Lower leg skin (tissue), 3 donors: ENCODE measurements around the gene VPS29.

Experiments
- POLR2A ChIP-seq, 2 donors: fragments of 450-650 bp; IDR thresholded peaks; one replicate each; pipeline ENCODE4 v1.6.1; 2016 to 2017; ENCODE audit warnings: antibody characterized with exemption in 2 of 2, mild to moderate bottlenecking in 1 of 2, moderate library complexity in 1 of 2
- TF ChIP-seq, protein P1 (sequence below), 3 donors: fragments of 450-650 bp; IDR thresholded peaks; one replicate each; pipeline ENCODE4 v1.5.1; 2016; ENCODE audit warnings: antibody characterized with exemption in 3 of 3, mild to moderate bottlenecking in 3 of 3, moderate library complexity in 2 of 3

DNA sequence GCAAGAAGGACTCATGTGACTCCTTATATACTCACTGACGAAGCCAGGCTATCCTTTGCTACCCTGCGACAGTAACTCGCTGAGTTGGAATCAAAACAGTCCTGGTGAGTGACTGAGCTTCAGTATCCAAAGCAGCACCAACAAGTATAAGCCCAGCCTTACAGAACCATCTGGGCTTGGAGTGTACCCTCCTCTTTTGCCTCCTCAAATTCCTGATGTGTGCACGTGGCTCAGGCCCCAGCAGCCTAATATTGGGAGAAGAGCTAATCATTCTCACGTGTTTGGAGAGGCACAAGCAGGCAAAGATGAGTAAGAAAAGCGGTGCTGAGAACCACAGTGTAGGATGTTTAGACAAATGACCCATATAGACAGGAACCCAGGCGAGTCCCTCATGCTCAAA is 46.8 kb upstream of the VPS29 start:
- TF ChIP-seq, protein P1, sequence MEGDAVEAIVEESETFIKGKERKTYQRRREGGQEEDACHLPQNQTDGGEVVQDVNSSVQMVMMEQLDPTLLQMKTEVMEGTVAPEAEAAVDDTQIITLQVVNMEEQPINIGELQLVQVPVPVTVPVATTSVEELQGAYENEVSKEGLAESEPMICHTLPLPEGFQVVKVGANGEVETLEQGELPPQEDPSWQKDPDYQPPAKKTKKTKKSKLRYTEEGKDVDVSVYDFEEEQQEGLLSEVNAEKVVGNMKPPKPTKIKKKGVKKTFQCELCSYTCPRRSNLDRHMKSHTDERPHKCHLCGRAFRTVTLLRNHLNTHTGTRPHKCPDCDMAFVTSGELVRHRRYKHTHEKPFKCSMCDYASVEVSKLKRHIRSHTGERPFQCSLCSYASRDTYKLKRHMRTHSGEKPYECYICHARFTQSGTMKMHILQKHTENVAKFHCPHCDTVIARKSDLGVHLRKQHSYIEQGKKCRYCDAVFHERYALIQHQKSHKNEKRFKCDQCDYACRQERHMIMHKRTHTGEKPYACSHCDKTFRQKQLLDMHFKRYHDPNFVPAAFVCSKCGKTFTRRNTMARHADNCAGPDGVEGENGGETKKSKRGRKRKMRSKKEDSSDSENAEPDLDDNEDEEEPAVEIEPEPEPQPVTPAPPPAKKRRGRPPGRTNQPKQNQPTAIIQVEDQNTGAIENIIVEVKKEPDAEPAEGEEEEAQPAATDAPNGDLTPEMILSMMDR (IDR thresholded peaks at IDR 0.05), result no peak
- no peak for TF ChIP-seq POLR2A (IDR thresholded peaks at IDR 0.05)
